H1 (cell line): ENCODE data around the gene GAN. TPM values are rescaled to one million over a fixed set of nuclear protein-coding genes. Genes with fewer than 3 reads are reported as not detected.

ENCODE experiments used
- CTCF ChIA-PET: fragments of 300-600 bp; sonication (Branson Sonifier 250); formaldehyde crosslinking; loops from one replicate; lab custom pipeline; 2021; ENCODE audit not compliant: partially characterized antibody; lab: Charles Lee
- POLR2A ChIA-PET: fragments of 300-600 bp; sonication (Branson Sonifier 250); formaldehyde crosslinking; loops from one replicate; lab custom pipeline; 2021; ENCODE audit warnings: inconsistent platforms; ENCODE audit not compliant: partially characterized antibody; lab: Charles Lee
- DNase-seq, 2 experiments: peaks; one replicate each; pipeline versions ENCODE4 v3.0.0 to v3.0.0-alpha.2; 2010 to 2022; ENCODE audit warnings: low spot score in 2 of 2, low read depth in 1 of 2, mixed read lengths in 1 of 2
- FAIRE-seq: peaks from 2 replicates; lab custom pipeline; 2011; peaks lifted over from hg19 to GRCh38; lab: Jason Lieb, UNC
- H2AFZ ChIP-seq: 2 replicates; pipeline ENCODE4 v1.8.1; 2012; ENCODE audit warnings: low read length, inconsistent platforms
- H2AK5ac ChIP-seq: 2 replicates; pipeline ENCODE4 v1.6.1; 2013; ENCODE audit warnings: low read depth, low read length
- H2BK120ac ChIP-seq: replicated peaks from 2 replicates; pipeline ENCODE3; 2013; ENCODE audit warnings: low read depth, low read length, inconsistent platforms
- H2BK12ac ChIP-seq: 2 replicates; pipeline ENCODE4 v1.6.1; 2013; ENCODE audit warnings: low read depth, low read length
- H2BK15ac ChIP-seq: 2 replicates; pipeline ENCODE4 v1.6.1; 2013; ENCODE audit warnings: low read length
- H2BK20ac ChIP-seq: 2 replicates; pipeline ENCODE4 v1.6.1; 2013; ENCODE audit warnings: low read length
- H2BK5ac ChIP-seq: 2 replicates; pipeline ENCODE4 v1.6.1; 2013; ENCODE audit warnings: low read depth, low read length
- H3K14ac ChIP-seq: 2 replicates; pipeline ENCODE4 v1.6.1; 2013; ENCODE audit warnings: inconsistent platforms; ENCODE audit not compliant: insufficient read length
- H3K18ac ChIP-seq: 2 replicates; pipeline ENCODE4 v1.6.1; 2013; ENCODE audit warnings: low read length; ENCODE audit errors: extremely low read depth
- H3K23ac ChIP-seq: 2 replicates; pipeline ENCODE4 v1.6.1; 2013; ENCODE audit warnings: inconsistent platforms; ENCODE audit not compliant: insufficient read length
- H3K23me2 ChIP-seq: 2 replicates; pipeline ENCODE4 v1.6.1; 2013; ENCODE audit warnings: low read depth, low read length
- H3K27ac ChIP-seq: 2 replicates; pipeline ENCODE4 v1.6.1; 2011; ENCODE audit warnings: low read depth, low read length, inconsistent platforms
- H3K27me3 ChIP-seq, 4 experiments: replicated peaks in 1 of 4; 1 replicate in 1 of 4; 2 replicates in 3 of 4; pipeline versions ENCODE4 v1.6.1 to v1.8.1; 2011 to 2013; ENCODE audit warnings: low read length in 3 of 4, mild to moderate bottlenecking in 3 of 4, inconsistent platforms in 2 of 4, mixed read lengths in 2 of 4, moderate library complexity in 1 of 4; ENCODE audit not compliant: control insufficient read depth in 3 of 4, insufficient read depth in 3 of 4; ENCODE audit errors: extremely low read depth in 1 of 4
- H3K36me3 ChIP-seq, 4 experiments: 2 replicates each; pipeline versions ENCODE4 v1.6.1 to v1.8.1; 2011 to 2013; ENCODE audit warnings: mild to moderate bottlenecking in 4 of 4, low read length in 3 of 4, moderate library complexity in 2 of 4, control low read depth in 1 of 4, inconsistent platforms in 1 of 4; ENCODE audit not compliant: insufficient read depth in 4 of 4, control insufficient read depth in 2 of 4
- H3K4ac ChIP-seq: replicated peaks from 2 replicates; pipeline ENCODE3; 2013; ENCODE audit warnings: low read length, low read depth, mixed read lengths, inconsistent platforms; ENCODE audit not compliant: insufficient read length
- H3K4me1 ChIP-seq, 4 experiments: replicated peaks in 1 of 4; 1 replicate in 1 of 4; 2 replicates in 3 of 4; pipeline versions ENCODE4 v1.6.1 to v1.8.1; 2011 to 2013; ENCODE audit warnings: low read length in 3 of 4, inconsistent platforms in 2 of 4, mixed read lengths in 1 of 4; ENCODE audit not compliant: insufficient read depth in 4 of 4, control insufficient read depth in 3 of 4
- H3K4me2 ChIP-seq, 2 experiments: 2 replicates each; pipeline versions ENCODE4 v1.6.1 to v1.8.1; 2011 to 2013; ENCODE audit warnings: low read depth in 2 of 2, low read length in 2 of 2, control low read depth in 1 of 2, inconsistent platforms in 1 of 2, mild to moderate bottlenecking in 1 of 2; ENCODE audit not compliant: insufficient read depth in 1 of 2
- H3K4me3 ChIP-seq, 4 experiments: fragments of 200-600, 300-600 bp in 1 of 4; sonication (generic), shearing (Covaris generic), sonication (Bioruptor Twin) in 1 of 4; 2 replicates each; pipeline versions ENCODE4 v1.5.1 to v1.8.1; 2011 to 2016; ENCODE audit warnings: low read length in 4 of 4, low read depth in 3 of 4, control low read depth in 2 of 4, inconsistent platforms in 2 of 4, mild to moderate bottlenecking in 2 of 4, mixed read lengths in 1 of 4, moderate library complexity in 1 of 4; ENCODE audit not compliant: insufficient read depth in 2 of 4; ENCODE audit errors: extremely low read depth in 1 of 4
- H3K56ac ChIP-seq: replicated peaks from 2 replicates; pipeline ENCODE3; 2013; ENCODE audit warnings: low read depth, mild to moderate bottlenecking, mixed read lengths, low read length, inconsistent platforms; ENCODE audit not compliant: insufficient read length
- H3K79me1 ChIP-seq: 2 replicates; pipeline ENCODE4 v1.6.1; 2013; ENCODE audit warnings: low read depth, low read length, control low read depth
- H3K79me2 ChIP-seq, 2 experiments: 2 replicates each; pipeline versions ENCODE4 v1.6.1 to v1.8.1; 2012 to 2013; ENCODE audit warnings: low read length in 2 of 2, mild to moderate bottlenecking in 2 of 2, inconsistent platforms in 1 of 2; ENCODE audit not compliant: insufficient read depth in 2 of 2, control insufficient read depth in 1 of 2
- H3K9ac ChIP-seq, 4 experiments: replicated peaks in 1 of 4; 1 replicate in 1 of 4; 2 replicates in 3 of 4; pipeline versions ENCODE4 v1.6.1 to v1.8.1; 2011 to 2013; ENCODE audit warnings: low read depth in 3 of 4, low read length in 3 of 4, control low read depth in 2 of 4, mild to moderate bottlenecking in 2 of 4, moderate library complexity in 2 of 4, inconsistent platforms in 1 of 4; ENCODE audit errors: extremely low read depth in 1 of 4
- H3K9me3 ChIP-seq, 2 experiments: 2 replicates each; pipeline versions ENCODE4 v1.6.1 to v1.8.1; 2012 to 2013; ENCODE audit warnings: mild to moderate bottlenecking in 2 of 2, moderate library complexity in 2 of 2, control low read depth in 1 of 2, inconsistent platforms in 1 of 2, low read depth in 1 of 2, low read length in 1 of 2, mixed read lengths in 1 of 2; ENCODE audit not compliant: insufficient read depth in 2 of 2
- H4K20me1 ChIP-seq, 2 experiments: replicated peaks in 1 of 2; 2 replicates each; pipeline versions ENCODE3 to v1.8.1; 2011 to 2013; ENCODE audit warnings: inconsistent platforms in 2 of 2, low read length in 2 of 2, mild to moderate bottlenecking in 1 of 2; ENCODE audit not compliant: insufficient read depth in 2 of 2, control insufficient read depth in 1 of 2
- H4K5ac ChIP-seq: 2 replicates; pipeline ENCODE4 v1.6.1; 2013; ENCODE audit warnings: low read length, low read depth, mixed read lengths, inconsistent platforms; ENCODE audit not compliant: insufficient read length
- H4K8ac ChIP-seq: 2 replicates; pipeline ENCODE4 v1.8.0; 2013; ENCODE audit warnings: mild to moderate bottlenecking, moderate library complexity, low read length, inconsistent platforms; ENCODE audit not compliant: insufficient read depth; ENCODE audit errors: extremely low read depth
- H4K91ac ChIP-seq: replicated peaks from 2 replicates; pipeline ENCODE3; 2013; ENCODE audit warnings: low read length, mixed read lengths, inconsistent platforms; ENCODE audit not compliant: insufficient read length
- WGBS, 2 experiments: shearing (Covaris generic) in 1 of 2; methylation state at CpG; one replicate each; pipeline versions ENCODE4 v1.1.6 to v1.1.7; 2013 to 2015; ENCODE audit warnings: low lambda C conversion rate in 2 of 2, mixed read lengths in 2 of 2, inconsistent platforms in 1 of 2, low coverage in 1 of 2, missing lambda C conversion rate in 1 of 2; ENCODE audit not compliant: insufficient replicate concordance in 2 of 2, insufficient coverage in 1 of 2, insufficient read length in 1 of 2; ENCODE audit errors: extremely low coverage in 1 of 2, missing lambda C conversion rate in 1 of 2; 5-methylcytosine and 5-hydroxymethylcytosine counted together
- polyA plus RNA-seq, 7 experiments: library from polyadenylated mRNA; depleted of rRNA in 3 of 7; stranded (reverse) in 5 of 7; unstranded in 2 of 7; fragments of >200 nt in 5 of 7; fragments of 200-250 nt in 2 of 7; gene quantifications; 1 replicate in 5 of 7; 2 replicates in 1 of 7; 4 replicates in 1 of 7; pipeline versions ENCODE4 v1.2.1 to v1.2.3, GENCODE V29; 2011 to 2013; ENCODE audit warnings: missing spikeins in 2 of 7, mixed read lengths in 2 of 7
- total RNA-seq: library from RNA; stranded (reverse); fragmentation: NEBNext Ultra II Directional; extraction: Animal tissue kit (Norgen Biotek cat#: 25700); gene quantifications from 2 replicates; pipeline ENCODE4 v1.2.1, GENCODE V29; 2021

Gene GAN
- total and polyA plus RNA-seq, 2 of the 8 experiments (the other 6 are each of a cell fraction or from before 2014, with no cell fraction given): 4.5 to 23.9 TPM

DNA sequence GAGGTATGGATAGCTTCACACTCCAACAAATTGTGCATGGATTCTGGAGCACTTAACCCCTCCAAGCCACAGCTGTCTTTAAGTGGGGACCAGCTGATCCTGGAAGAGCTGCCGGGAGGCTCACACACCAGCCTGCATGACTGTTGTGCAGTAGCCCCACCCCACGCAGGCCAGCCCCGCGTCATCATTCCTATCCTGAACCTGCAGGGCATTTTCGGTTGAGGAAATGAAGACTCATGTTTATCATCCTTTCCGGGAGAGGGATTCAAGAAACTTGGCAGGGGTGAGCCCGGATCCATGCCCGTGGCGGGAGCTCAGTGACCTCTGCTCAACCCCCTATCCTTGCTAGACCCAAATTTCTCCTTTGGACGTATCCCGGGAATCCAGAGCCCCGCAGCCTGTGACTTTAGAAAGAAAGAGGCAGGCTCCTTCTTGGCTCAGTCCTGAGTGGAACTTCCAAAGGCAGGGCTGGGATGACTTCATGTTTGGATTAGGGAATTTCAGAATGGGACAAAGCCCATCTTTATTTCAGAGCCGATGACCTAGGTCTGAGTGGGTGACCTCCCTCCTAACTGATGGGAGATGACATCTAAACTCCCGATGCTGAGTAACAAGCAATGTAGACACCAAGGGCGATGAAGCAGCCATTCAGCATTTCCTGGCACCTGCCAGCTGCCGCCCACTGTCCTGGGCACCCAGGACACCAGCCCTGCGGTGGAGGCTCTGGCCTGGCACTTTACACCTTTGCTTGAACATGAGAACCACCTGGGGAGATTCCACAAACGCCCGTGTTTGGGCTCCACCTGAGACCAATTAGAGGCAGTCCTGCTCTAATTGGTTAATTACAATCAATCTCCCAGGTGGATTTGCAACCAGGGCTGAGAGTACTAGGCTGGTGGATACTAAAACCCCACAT lies 86.5 kb downstream of the GAN start:
- no peak overlapping the region for H3K18ac ChIP-seq
- no peaks in the 10 kb centered on the region for H4K20me1 ChIP-seq
- 0 out of 2 replicates have a peak overlapping the region, but pooled peaks have one; percentile 3 for H4K8ac ChIP-seq
- no peak overlapping the region for H2BK15ac ChIP-seq
- no peak overlapping the region for H4K5ac ChIP-seq
- FAIRE-seq: no peak
- no peaks in the 10 kb centered on the region; a peak in 2 of 7 replicates for H3K27me3 ChIP-seq
- H4K91ac ChIP-seq: no peak overlapping the region
- CTCF ChIA-PET: interaction anchor here (0.7 to 2.1 kb wide), 10 partner anchors 36 to 328 kb away, joined by 3 to 8 read pairs (median 4); no protein-coding TSS in a partner anchor
- no peaks in the 10 kb centered on the region for H3K79me1 ChIP-seq
- H3K23ac ChIP-seq: no peak overlapping the region
- no peak overlapping the region for H3K4me3 ChIP-seq
- H3K23me2 ChIP-seq: no peaks in the 10 kb centered on the region
- H3K14ac ChIP-seq: no peak overlapping the region
- 87% methylated on average over 19 of the region's 19 CpGs; no CpG with 5 or more reads in 1 of the 2 experiments for WGBS, 2 experiments
- no peak overlapping the region for H3K4ac ChIP-seq
- 0 out of 4 replicates have a peak, but pooled peaks cover 0 to 4% of the 10 kb centered on the region in 2 experiments for H3K9me3 ChIP-seq
- H3K36me3 ChIP-seq: no peaks in the 10 kb centered on the region
- H2BK20ac ChIP-seq: no peak overlapping the region
- POLR2A ChIA-PET: no interaction called here
- no peak overlapping the region for H3K4me2 ChIP-seq
- no peaks in the 10 kb centered on the region for H3K79me2 ChIP-seq
- H2BK5ac ChIP-seq: no peak overlapping the region
- H3K4me1 ChIP-seq: peaks cover 0 to 5% (median 2%) of the 10 kb centered on the region in 4 experiments; a peak in 4 of 7 replicates
- no peak overlapping the region for H2AFZ ChIP-seq
- H2BK12ac ChIP-seq: no peak overlapping the region
- H3K9ac ChIP-seq: no peak overlapping the region
- DNase-seq: no peak
- no peak overlapping the region for H2BK120ac ChIP-seq
- no peak overlapping the region for H3K27ac ChIP-seq
- no peak overlapping the region for H3K56ac ChIP-seq
- no peak overlapping the region for H2AK5ac ChIP-seq
